Subcutaneous adipose tissue (tissue), 4 donors: ENCODE measurements around the gene NFIB. TPM values are rescaled to one million over a fixed set of nuclear protein-coding genes. Genes with fewer than 3 reads are reported as not detected.

Source experiments
- total RNA-seq, 4 donors: library from RNA; depleted of rRNA; stranded (reverse); fragments of >200 nt; gene quantifications; one replicate each; pipeline ENCODE4 v1.1.0, GENCODE V29; 2016
- TF ChIP-seq, protein P1 (sequence below): fragments of 450-650 bp; IDR thresholded peaks from one replicate; pipeline ENCODE4 v1.5.1; 2016; ENCODE audit warnings: low read depth, mild to moderate bottlenecking, control low read depth, antibody characterized with exemption, moderate library complexity

Gene NFIB
- total RNA-seq, 4 donors from 2014 or later, result 79.2 to 215 (median 126) TPM

GRCh38 chr9:14311956-14312685 lies 1.8 kb downstream of the NFIB start:
- TF ChIP-seq, protein P1, sequence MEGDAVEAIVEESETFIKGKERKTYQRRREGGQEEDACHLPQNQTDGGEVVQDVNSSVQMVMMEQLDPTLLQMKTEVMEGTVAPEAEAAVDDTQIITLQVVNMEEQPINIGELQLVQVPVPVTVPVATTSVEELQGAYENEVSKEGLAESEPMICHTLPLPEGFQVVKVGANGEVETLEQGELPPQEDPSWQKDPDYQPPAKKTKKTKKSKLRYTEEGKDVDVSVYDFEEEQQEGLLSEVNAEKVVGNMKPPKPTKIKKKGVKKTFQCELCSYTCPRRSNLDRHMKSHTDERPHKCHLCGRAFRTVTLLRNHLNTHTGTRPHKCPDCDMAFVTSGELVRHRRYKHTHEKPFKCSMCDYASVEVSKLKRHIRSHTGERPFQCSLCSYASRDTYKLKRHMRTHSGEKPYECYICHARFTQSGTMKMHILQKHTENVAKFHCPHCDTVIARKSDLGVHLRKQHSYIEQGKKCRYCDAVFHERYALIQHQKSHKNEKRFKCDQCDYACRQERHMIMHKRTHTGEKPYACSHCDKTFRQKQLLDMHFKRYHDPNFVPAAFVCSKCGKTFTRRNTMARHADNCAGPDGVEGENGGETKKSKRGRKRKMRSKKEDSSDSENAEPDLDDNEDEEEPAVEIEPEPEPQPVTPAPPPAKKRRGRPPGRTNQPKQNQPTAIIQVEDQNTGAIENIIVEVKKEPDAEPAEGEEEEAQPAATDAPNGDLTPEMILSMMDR, result no peak

DNA sequence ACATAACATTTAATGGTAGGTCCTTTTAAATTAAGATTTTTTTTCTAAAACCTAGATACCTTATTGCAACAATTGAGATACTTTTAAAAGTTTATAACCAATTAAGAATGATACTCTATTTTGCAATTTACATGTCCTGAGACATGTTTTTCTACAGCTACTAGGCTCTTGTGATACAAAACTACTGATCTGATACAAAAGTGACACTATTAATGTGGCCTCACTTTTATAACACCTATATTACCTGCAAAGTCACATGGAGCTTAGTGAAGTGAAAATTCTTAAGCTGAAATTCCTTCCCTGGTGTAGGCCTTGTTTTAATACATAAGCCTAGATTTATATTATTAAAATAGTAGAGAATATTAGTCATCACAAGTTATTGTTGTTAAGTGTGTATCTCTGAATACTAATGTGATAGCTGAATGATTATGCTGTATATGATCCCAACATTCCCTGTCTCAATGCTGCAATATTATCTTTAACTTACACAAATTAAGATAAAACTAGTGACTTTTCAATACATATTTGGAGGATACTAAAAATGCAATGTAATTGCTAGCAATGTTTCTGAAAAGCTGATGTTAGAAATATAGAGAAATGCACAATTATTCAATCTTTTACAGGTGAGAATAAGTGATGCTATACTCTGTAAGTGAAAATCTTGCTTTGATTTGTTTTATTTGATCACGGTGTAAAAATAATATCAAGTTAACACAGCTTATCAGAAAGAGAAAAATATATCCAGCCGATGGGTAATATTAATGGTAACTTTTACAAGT lies 2.6 kb downstream of the NFIB start:
- TF ChIP-seq, protein P1, result no peak

- TF ChIP-seq, protein P1, result no peak
These were observed 3.6 kb downstream of the NFIB start for GRCh38 chr9:14310311-14310710.

- TF ChIP-seq, protein P1, result no peak
These were observed 4.5 kb downstream of the NFIB start for GRCh38 chr9:14309403-14309802.

GRCh38 chr9:14308853-14309145 lies 5.1 kb downstream of the NFIB start:
- TF ChIP-seq, protein P1, result no peak

- TF ChIP-seq, protein P1, result no peak
These were observed 5.7 kb downstream of the NFIB start for GRCh38 chr9:14307989-14308852.
